ENCODE results near the gene FNIP2.

GRCh38 chr4:158826057-158826456 lies 57.2 kb downstream of the FNIP2 start:
- TF ChIP-seq CTCF (IDR thresholded peaks at IDR 0.05; ENCODE audit: borderline replicate concordance, extremely low read depth, low read length, poor library complexity, severe bottlenecking) (no peak), EZH2 (IDR thresholded peaks at IDR 0.05; ENCODE audit: borderline replicate concordance, low read depth, low read length, severe bottlenecking) (no peak)
